LNCaP clone FGC (cell line): ENCODE data around the gene ALG1L2.
"Not testable (repeated sequence)": the region's sequence is repeated elsewhere in the genome, so short reads cannot be mapped to it uniquely, and the experiment has no call there.

Experiments
- DNase-seq: peaks from one replicate; pipeline ENCODE4 v3.0.0-alpha.2; 2011; ENCODE audit warnings: low read depth
- H3K4me3 ChIP-seq: 2 replicates; pipeline ENCODE4 v1.5.1; 2011; ENCODE audit warnings: mild to moderate bottlenecking, low read depth, low read length, control low read depth
- TF ChIP-seq, protein P1 (sequence below): IDR thresholded peaks from 2 replicates; pipeline ENCODE4 v1.5.1; 2012; ENCODE audit warnings: mild to moderate bottlenecking; ENCODE audit not compliant: control insufficient read depth, insufficient read depth; ENCODE audit errors: extremely low read depth

ALG1L2 gene

GRCh38 chr3:130093741-130094391 lies 12.2 kb downstream of the ALG1L2 start:
- no peak overlapping the region for H3K4me3 ChIP-seq
- TF ChIP-seq, protein P1, sequence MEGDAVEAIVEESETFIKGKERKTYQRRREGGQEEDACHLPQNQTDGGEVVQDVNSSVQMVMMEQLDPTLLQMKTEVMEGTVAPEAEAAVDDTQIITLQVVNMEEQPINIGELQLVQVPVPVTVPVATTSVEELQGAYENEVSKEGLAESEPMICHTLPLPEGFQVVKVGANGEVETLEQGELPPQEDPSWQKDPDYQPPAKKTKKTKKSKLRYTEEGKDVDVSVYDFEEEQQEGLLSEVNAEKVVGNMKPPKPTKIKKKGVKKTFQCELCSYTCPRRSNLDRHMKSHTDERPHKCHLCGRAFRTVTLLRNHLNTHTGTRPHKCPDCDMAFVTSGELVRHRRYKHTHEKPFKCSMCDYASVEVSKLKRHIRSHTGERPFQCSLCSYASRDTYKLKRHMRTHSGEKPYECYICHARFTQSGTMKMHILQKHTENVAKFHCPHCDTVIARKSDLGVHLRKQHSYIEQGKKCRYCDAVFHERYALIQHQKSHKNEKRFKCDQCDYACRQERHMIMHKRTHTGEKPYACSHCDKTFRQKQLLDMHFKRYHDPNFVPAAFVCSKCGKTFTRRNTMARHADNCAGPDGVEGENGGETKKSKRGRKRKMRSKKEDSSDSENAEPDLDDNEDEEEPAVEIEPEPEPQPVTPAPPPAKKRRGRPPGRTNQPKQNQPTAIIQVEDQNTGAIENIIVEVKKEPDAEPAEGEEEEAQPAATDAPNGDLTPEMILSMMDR, result no peak
- DNase-seq, result no peak

- not testable (repeated sequence) for DNase-seq, H3K4me3 ChIP-seq
Observed at GRCh38 chr3:130094491-130094941, 12.9 kb downstream of the ALG1L2 start.

DNA sequence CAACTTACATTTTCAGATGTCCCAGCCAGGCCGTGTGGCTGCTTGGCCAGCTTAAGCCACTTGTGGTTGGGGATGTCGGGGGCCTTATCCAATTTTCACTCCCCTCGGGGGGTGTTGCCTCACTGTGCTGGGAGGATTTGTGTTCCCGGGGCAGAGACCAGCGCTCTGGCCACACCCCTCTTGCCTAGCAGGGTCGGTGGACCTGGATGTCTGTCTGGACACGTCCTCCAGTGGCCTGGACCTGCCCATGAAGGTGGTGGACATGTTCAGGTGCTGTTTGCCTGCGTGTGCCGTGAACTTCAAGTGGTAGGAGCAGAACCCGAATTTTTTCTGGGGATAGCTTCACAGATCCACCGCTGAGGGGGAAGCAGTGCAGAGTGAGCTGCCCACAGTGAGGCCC lies 14.2 kb downstream of the ALG1L2 start:
- not testable (repeated sequence) for DNase-seq, H3K4me3 ChIP-seq

DNA sequence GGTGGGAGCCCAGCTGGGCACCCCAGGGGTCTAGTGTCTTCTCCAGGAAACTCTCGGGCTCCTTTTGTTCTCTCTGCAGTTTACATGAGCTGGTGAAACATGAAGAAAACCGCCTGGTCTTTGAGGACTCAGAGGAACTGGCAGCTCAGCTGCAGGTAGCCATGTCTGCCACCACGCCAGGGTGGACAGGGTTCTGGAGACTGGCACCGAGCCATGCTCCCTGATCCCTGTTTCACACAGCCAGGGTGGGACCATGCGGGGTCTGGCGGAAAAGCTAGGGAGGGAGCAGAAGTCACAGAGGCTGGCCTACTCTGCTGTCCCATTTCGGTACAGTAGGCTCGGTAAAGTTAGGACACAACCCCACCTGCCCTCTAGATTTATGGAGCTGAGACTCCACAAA lies 15.5 kb downstream of the ALG1L2 start:
- H3K4me3 ChIP-seq, DNase-seq: not testable (repeated sequence)

- H3K4me3 ChIP-seq, DNase-seq: not testable (repeated sequence)
Observed at GRCh38 chr3:130097690-130098638, 16.3 kb downstream of the ALG1L2 start.

- not testable (repeated sequence) for H3K4me3 ChIP-seq, DNase-seq
Observed at GRCh38 chr3:130098639-130099385, 17.2 kb downstream of the ALG1L2 start.

- DNase-seq, H3K4me3 ChIP-seq: not testable (repeated sequence)
Observed at GRCh38 chr3:130102545-130102944, 20.9 kb downstream of the ALG1L2 start.

GRCh38 chr3:130104191-130104590 lies 22.6 kb downstream of the ALG1L2 start:
- DNase-seq, H3K4me3 ChIP-seq: not testable (repeated sequence)

DNA sequence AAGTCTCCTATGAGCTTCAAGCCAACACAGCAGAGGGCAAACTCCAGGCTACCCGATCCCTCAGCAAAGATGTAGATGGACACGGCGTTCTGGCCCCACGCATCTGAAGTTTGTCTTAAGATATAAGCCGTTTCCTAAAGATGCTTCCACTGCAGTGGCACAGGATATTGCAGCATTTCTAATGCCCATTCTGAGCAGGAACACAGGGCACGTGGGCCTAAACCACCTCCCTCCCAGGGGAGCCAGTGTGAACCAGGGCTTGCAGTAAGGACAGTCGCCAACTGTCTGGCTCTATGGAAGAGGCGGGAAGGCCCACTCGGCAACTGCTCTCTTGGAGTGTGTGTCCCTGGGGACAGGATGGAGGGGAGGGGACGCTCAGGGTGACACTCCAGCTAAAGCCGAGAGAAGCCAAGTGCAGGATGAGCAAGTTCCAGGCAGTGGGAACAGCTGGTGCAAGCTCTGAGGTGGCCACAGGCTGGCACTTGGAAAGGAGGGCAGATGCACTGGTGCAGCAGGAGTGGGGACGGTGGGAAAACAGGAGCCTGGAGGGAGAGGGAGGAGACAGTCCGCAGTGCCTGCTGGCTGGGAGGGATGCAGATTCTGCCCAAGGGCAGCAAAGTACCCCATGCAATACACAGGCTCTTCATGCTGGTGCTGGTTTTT lies 25.8 kb downstream of the ALG1L2 start:
- not testable (repeated sequence) for DNase-seq

GRCh38 chr3:130108836-130109585 lies 27.4 kb downstream of the ALG1L2 start:
- not testable (repeated sequence) for DNase-seq, H3K4me3 ChIP-seq

More for the DNA sequence above, 25.8 kb downstream of the ALG1L2 start:
- not testable (repeated sequence) for H3K4me3 ChIP-seq

- peak overlapping the region; percentile 86 for H3K4me3 ChIP-seq
- DNase-seq, result not testable (repeated sequence)
Observed at GRCh38 chr3:130110386-130111169, 28.9 kb downstream of the ALG1L2 start.
